Fibroblast of the aortic adventitia (primary cell): Measurements from ENCODE around the gene IFNA21. TPM values are rescaled to one million over a fixed set of nuclear protein-coding genes. Genes with fewer than 3 reads are reported as not detected.
"Not testable (repeated sequence)": the region's sequence is repeated elsewhere in the genome, so short reads cannot be mapped to it uniquely, and the experiment has no call there.

ENCODE experiments used
- DNase-seq: peaks from one replicate; pipeline ENCODE4 v3.0.0-alpha.2; 2010; ENCODE audit warnings: low read depth
- H3K4me3 ChIP-seq: 2 replicates; pipeline ENCODE4 v1.5.1; 2011; ENCODE audit warnings: low read depth, mild to moderate bottlenecking, control low read depth, low read length, moderate library complexity
- CTCF ChIP-seq: IDR thresholded peaks from 2 replicates; pipeline ENCODE4 v1.5.1; 2011; ENCODE audit warnings: mild to moderate bottlenecking, low read length, control low read depth, inconsistent platforms; ENCODE audit not compliant: insufficient read depth
- total RNA-seq: library from RNA; depleted of rRNA; stranded (reverse); fragments of >200 nt; gene quantifications from 2 replicates; pipeline ENCODE4 v1.2.3, GENCODE V29; 2012; ENCODE audit warnings: low replicate concordance

The IFNA21 gene
- total RNA-seq, 1 donor, result not detected

- not testable (repeated sequence) for H3K4me3 ChIP-seq
- peak; percentile 49 for TF ChIP-seq CTCF
- peak; percentile 10 for DNase-seq
Observed at GRCh38 chr9:21182810-21183736, 16.6 kb upstream of the IFNA21 start.

- DNase-seq, result no peak
- no peak for TF ChIP-seq CTCF
- H3K4me3 ChIP-seq, result no peak overlapping the region
Observed at GRCh38 chr9:21174671-21175070, 8.2 kb upstream of the IFNA21 start.

GRCh38 chr9:21172156-21172555, 5.7 kb upstream of the IFNA21 start:
- no peak for DNase-seq
- no peak for TF ChIP-seq CTCF
- H3K4me3 ChIP-seq, result no peak overlapping the region

GRCh38 chr9:21171351-21171750, 4.9 kb upstream of the IFNA21 start:
- no peak for TF ChIP-seq CTCF
- no peak overlapping the region for H3K4me3 ChIP-seq
- no peak for DNase-seq

- H3K4me3 ChIP-seq, result no peak overlapping the region
- no peak for DNase-seq
- TF ChIP-seq CTCF, result no peak
Observed at GRCh38 chr9:21165516-21165915, 944 bp downstream of the IFNA21 start.

- H3K4me3 ChIP-seq, result no peak overlapping the region
- no peak for TF ChIP-seq CTCF
- no peak for DNase-seq
Observed at GRCh38 chr9:21160178-21160577, 6.3 kb downstream of the IFNA21 start.
